Endothelial cell of umbilical vein (primary cell): Measurements from ENCODE around the gene KAT6B. TPM values are rescaled to one million over a fixed set of nuclear protein-coding genes. Genes with fewer than 3 reads are reported as not detected.

Experiments used
- BruUV-seq: library from RNA; stranded (reverse); fragments of 400-500 nt; replicated peaks from 2 replicates; lab custom pipeline; 2021; lab: Mats Ljungman, UMichigan
- CTCF ChIA-PET: fragments of 300-600, 350-600 bp; sonication (Branson Sonifier 250); formaldehyde crosslinking; loops from one replicate; lab custom pipeline; 2021; ENCODE audit warnings: antibody characterized with exemption, inconsistent platforms; lab: Charles Lee
- POLR2A ChIA-PET: fragments of 300-600, 350-600 bp; sonication (Branson Sonifier 250); formaldehyde crosslinking; loops from one replicate; lab custom pipeline; 2021; ENCODE audit warnings: antibody characterized with exemption, inconsistent platforms; lab: Charles Lee
- DNase-seq: peaks from one replicate; pipeline ENCODE4 v3.0.0-alpha.2; 2011; ENCODE audit warnings: low read depth, low spot score
- FAIRE-seq: peaks from 2 replicates; lab custom pipeline; 2011; peaks lifted over from hg19 to GRCh38; lab: Jason Lieb, UNC
- H2AFZ ChIP-seq: 2 replicates; pipeline ENCODE4 v1.6.0; 2012; ENCODE audit warnings: low read depth, low read length, control low read depth, inconsistent platforms
- H3K27ac ChIP-seq: 2 replicates; pipeline ENCODE4 v1.5.1; 2011; ENCODE audit warnings: low read depth, mild to moderate bottlenecking, control low read depth, low read length, moderate library complexity; ENCODE audit not compliant: insufficient read depth
- H3K27me3 ChIP-seq, 2 experiments: 2 replicates each; pipeline versions ENCODE4 v1.6.0 to v1.6.1; 2011; ENCODE audit warnings: low read length in 2 of 2, mixed read lengths in 1 of 2; ENCODE audit not compliant: control insufficient read depth in 2 of 2, insufficient read depth in 2 of 2
- H3K36me3 ChIP-seq, 2 experiments: 2 replicates in 1 of 2; 3 replicates in 1 of 2; pipeline ENCODE4 v1.5.1; 2011; ENCODE audit warnings: low read length in 2 of 2, mild to moderate bottlenecking in 1 of 2, moderate library complexity in 1 of 2; ENCODE audit not compliant: control insufficient read depth in 2 of 2, insufficient read depth in 2 of 2; ENCODE audit errors: extremely low read depth in 1 of 2
- H3K4me1 ChIP-seq: 3 replicates; pipeline ENCODE4 v1.5.1; 2011; ENCODE audit warnings: mild to moderate bottlenecking, low read length; ENCODE audit not compliant: control insufficient read depth, insufficient read depth; ENCODE audit errors: extremely low read depth
- H3K4me2 ChIP-seq: 2 replicates; pipeline ENCODE4 v1.6.1; 2011; ENCODE audit warnings: low read length, control low read depth, mixed read lengths; ENCODE audit not compliant: insufficient read depth
- H3K4me3 ChIP-seq, 3 experiments: fragments of 200-600 bp in 1 of 3; sonication (generic), shearing (Covaris generic) in 1 of 3; replicated peaks in 1 of 3; 2 replicates each; pipeline ENCODE4 v1.5.1; 2011 to 2016; ENCODE audit warnings: control low read depth in 3 of 3, low read length in 3 of 3, mild to moderate bottlenecking in 2 of 3, inconsistent platforms in 1 of 3, low read depth in 1 of 3, moderate library complexity in 1 of 3; ENCODE audit not compliant: insufficient read depth in 1 of 3
- H3K79me2 ChIP-seq: 2 replicates; pipeline ENCODE4 v1.6.0; 2012; ENCODE audit warnings: low read length, inconsistent platforms; ENCODE audit not compliant: control insufficient read depth, insufficient read depth
- H3K9ac ChIP-seq: replicated peaks from 2 replicates; pipeline ENCODE3; 2011; ENCODE audit warnings: low read length, control low read depth; ENCODE audit not compliant: insufficient read depth; ENCODE audit errors: extremely low read depth
- H3K9me1 ChIP-seq: replicated peaks from 3 replicates; pipeline ENCODE4 v1.6.0; 2011; ENCODE audit warnings: mild to moderate bottlenecking, low read length; ENCODE audit not compliant: control insufficient read depth, insufficient read depth; ENCODE audit errors: extremely low read depth
- H3K9me3 ChIP-seq: replicated peaks from 2 replicates; pipeline ENCODE4 v1.5.1; 2012; ENCODE audit warnings: low read length, inconsistent platforms; ENCODE audit not compliant: control insufficient read depth, insufficient read depth
- H4K20me1 ChIP-seq: replicated peaks from 2 replicates; pipeline ENCODE3; 2011; ENCODE audit warnings: mild to moderate bottlenecking, low read length; ENCODE audit not compliant: control insufficient read depth, insufficient read depth; ENCODE audit errors: extremely low read depth
- EZH2 ChIP-seq: IDR thresholded peaks from 2 replicates; pipeline ENCODE4 v1.6.1; 2012; ENCODE audit warnings: borderline replicate concordance, low read depth, mild to moderate bottlenecking, moderate library complexity, low read length, inconsistent platforms; ENCODE audit not compliant: severe bottlenecking
- FOS ChIP-seq: IDR thresholded peaks from 2 replicates; pipeline ENCODE4 v1.6.1; 2011; ENCODE audit warnings: mild to moderate bottlenecking, low read length, moderate library complexity, borderline replicate concordance; ENCODE audit not compliant: insufficient read depth
- GATA2 ChIP-seq: IDR thresholded peaks from 2 replicates; pipeline ENCODE4 v1.7.0; 2011; ENCODE audit warnings: low read depth, mild to moderate bottlenecking, moderate library complexity, mixed read lengths, low read length; ENCODE audit not compliant: insufficient read length, insufficient read depth
- JUN ChIP-seq: IDR thresholded peaks from 2 replicates; pipeline ENCODE4 v1.6.1; 2011; ENCODE audit warnings: borderline replicate concordance, low read depth; ENCODE audit not compliant: insufficient read length, insufficient read depth
- MAX ChIP-seq: IDR thresholded peaks from 2 replicates; pipeline ENCODE4 v1.6.1; 2011; ENCODE audit not compliant: insufficient read depth, insufficient read length
- MYC ChIP-seq: IDR thresholded peaks from one replicate; pipeline ENCODE4 v1.6.1; 2011; ENCODE audit warnings: mild to moderate bottlenecking, low read depth, low read length
- POLR2A ChIP-seq: IDR thresholded peaks from 2 replicates; pipeline ENCODE4 v1.6.1; 2012; ENCODE audit warnings: low read depth, mild to moderate bottlenecking, control low read depth, low read length
- POLR2AphosphoS5 ChIP-seq: IDR thresholded peaks from 2 replicates; pipeline ENCODE4 v1.6.1; 2012; ENCODE audit warnings: low read depth, mild to moderate bottlenecking, control low read depth, low read length, moderate library complexity; ENCODE audit not compliant: insufficient read depth
- dilution Hi-C: fragments of 300-500 bp; cut with MboI; formaldehyde crosslinking; loops from one replicate; pipeline ENCODE4 v1.15.0; 2019; ENCODE audit warnings: low sequenced_read_pairs; ENCODE audit not compliant: extremely low pct_ligation_motif_present
- intact Hi-C: fragments of 100-400 bp; cut with micrococcal nuclease; formaldehyde crosslinking; loops from one replicate; pipeline ENCODE4 v1.10.0; 2022
- polyA plus RNA-seq, 4 experiments: library from polyadenylated mRNA; depleted of rRNA in 3 of 4; stranded (reverse) in 3 of 4; unstranded in 1 of 4; fragments of >200 nt; gene quantifications; 2 replicates each; pipeline versions ENCODE4 v1.2.1 to v1.2.3, GENCODE V29; 2011 to 2012; ENCODE audit warnings: missing spikeins in 1 of 4
- total RNA-seq: library from RNA; stranded (reverse); gene quantifications from 2 replicates; pipeline ENCODE4 v1.2.3, GENCODE V29; 2021
- TF ChIP-seq, protein P1 (sequence below), 2 donors: IDR thresholded peaks; 1 replicate in 1 of 2; 2 replicates in 1 of 2; pipeline ENCODE4 v1.5.1; 2011; ENCODE audit warnings: low read length in 2 of 2, mild to moderate bottlenecking in 2 of 2, moderate library complexity in 2 of 2, control low read depth in 1 of 2, inconsistent platforms in 1 of 2, low read depth in 1 of 2; ENCODE audit not compliant: insufficient read depth in 1 of 2; ENCODE audit errors: extremely low read depth in 1 of 2

Gene KAT6B
- total and polyA plus RNA-seq, 2 donors (not counting 3 experiments of a cell fraction or from before 2014, with no cell fraction given): 4.5 to 17.0 TPM

DNA sequence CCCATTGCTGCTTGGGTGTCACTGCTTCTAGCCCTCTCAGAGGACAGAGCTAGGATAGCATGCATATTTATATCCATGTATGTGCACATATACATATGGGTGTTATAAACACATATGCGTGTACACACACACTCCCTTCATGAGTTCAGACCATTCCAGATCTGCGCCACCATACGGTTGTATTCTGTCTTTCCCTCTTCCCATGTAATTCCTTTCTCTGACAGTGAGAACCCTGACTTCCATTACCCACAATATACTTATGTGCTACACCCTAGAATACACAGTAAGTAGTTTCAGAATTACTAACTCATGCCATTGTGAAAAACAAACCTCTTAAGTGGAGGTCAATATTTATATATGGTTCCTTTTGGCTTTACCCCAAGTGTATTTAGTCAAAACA, 168.5 kb downstream of the KAT6B start:
- intact Hi-C loops: no loop called here
- Histone ChIP-seq H3K9ac (no peak overlapping the region), H3K4me3 (no peak overlapping the region), H3K36me3 (peaks cover 0 to 2% of the 10 kb centered on the region in 2 experiments), H3K27ac (no peak overlapping the region), H3K9me3 (no peaks in the 10 kb centered on the region), H3K4me2 (no peak overlapping the region), H2AFZ (no peak overlapping the region), H3K4me1 (no peaks in the 10 kb centered on the region), H3K9me1 (no peaks in the 10 kb centered on the region), H3K79me2 (no peaks in the 10 kb centered on the region), H3K27me3 (no peaks in the 10 kb centered on the region), H4K20me1 (no peaks in the 10 kb centered on the region)
- DNase-seq (no peak), FAIRE-seq (no peak)
- dilution Hi-C loops: no loop called here
- ChIA-PET POLR2A (no interaction called here), CTCF (no interaction called here)
- BruUV-seq: no TSS peak
- no peak for TF ChIP-seq POLR2A
- TF ChIP-seq MYC: no peak
- TF ChIP-seq GATA2: no peak
- TF ChIP-seq, protein P1, sequence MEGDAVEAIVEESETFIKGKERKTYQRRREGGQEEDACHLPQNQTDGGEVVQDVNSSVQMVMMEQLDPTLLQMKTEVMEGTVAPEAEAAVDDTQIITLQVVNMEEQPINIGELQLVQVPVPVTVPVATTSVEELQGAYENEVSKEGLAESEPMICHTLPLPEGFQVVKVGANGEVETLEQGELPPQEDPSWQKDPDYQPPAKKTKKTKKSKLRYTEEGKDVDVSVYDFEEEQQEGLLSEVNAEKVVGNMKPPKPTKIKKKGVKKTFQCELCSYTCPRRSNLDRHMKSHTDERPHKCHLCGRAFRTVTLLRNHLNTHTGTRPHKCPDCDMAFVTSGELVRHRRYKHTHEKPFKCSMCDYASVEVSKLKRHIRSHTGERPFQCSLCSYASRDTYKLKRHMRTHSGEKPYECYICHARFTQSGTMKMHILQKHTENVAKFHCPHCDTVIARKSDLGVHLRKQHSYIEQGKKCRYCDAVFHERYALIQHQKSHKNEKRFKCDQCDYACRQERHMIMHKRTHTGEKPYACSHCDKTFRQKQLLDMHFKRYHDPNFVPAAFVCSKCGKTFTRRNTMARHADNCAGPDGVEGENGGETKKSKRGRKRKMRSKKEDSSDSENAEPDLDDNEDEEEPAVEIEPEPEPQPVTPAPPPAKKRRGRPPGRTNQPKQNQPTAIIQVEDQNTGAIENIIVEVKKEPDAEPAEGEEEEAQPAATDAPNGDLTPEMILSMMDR (IDR thresholded peaks at IDR 0.05; ENCODE audit: extremely low read depth in 1 of 2, insufficient read depth in 1 of 2, low read depth in 1 of 2, low read length in 2 of 2): no peak
- no peak for TF ChIP-seq POLR2AphosphoS5
- no peak for TF ChIP-seq FOS
- no peak for TF ChIP-seq JUN
- no peak for TF ChIP-seq MAX
- TF ChIP-seq EZH2: no peak
